Stimulated activated naive B cell treated with anti-CD40 and anti-IgM and Interleukin-4, amounts not matched to agents 10 μg/mL and 1 μg/mL and 100 μg/mL, for 72 hours (primary cell): ENCODE data around the gene CALU.

Source experiments
- ATAC-seq, 2 donors: fragments of 150-1000 bp; cut with Tn5 transposase; replicated peaks; 2 replicates each; pipeline ENCODE4 v1.10.0; 2021; ENCODE audit warnings: moderate library complexity in 1 of 2
- DNase-seq: peaks from one replicate; pipeline ENCODE4 v3.0.0; 2021
- H3K27ac Mint-ChIP-seq: one replicate; pipeline ENCODE4 v1.8.0; 2022; ENCODE audit warnings: mild to moderate bottlenecking, mixed read lengths
- H3K27me3 Mint-ChIP-seq, 2 donors: one replicate each; pipeline ENCODE4 v1.8.0; 2022; ENCODE audit warnings: mixed read lengths in 2 of 2
- H3K36me3 Mint-ChIP-seq, 2 donors: one replicate each; pipeline ENCODE4 v1.8.0; 2022; ENCODE audit warnings: mixed read lengths in 2 of 2, mild to moderate bottlenecking in 1 of 2
- H3K4me1 Mint-ChIP-seq, 2 donors: one replicate each; pipeline ENCODE4 v1.8.0; 2022; ENCODE audit warnings: mixed read lengths in 2 of 2, mild to moderate bottlenecking in 1 of 2
- H3K4me3 Mint-ChIP-seq, 2 donors: one replicate each; pipeline ENCODE4 v1.8.0; 2022; ENCODE audit warnings: mild to moderate bottlenecking in 2 of 2, mixed read lengths in 2 of 2, moderate library complexity in 1 of 2
- H3K9me3 Mint-ChIP-seq, 2 donors: one replicate each; pipeline ENCODE4 v1.8.0; 2022; ENCODE audit warnings: mixed read lengths in 2 of 2, mild to moderate bottlenecking in 1 of 2

The CALU gene

GRCh38 chr7:128739048-128739962 is at the start of gene CALU:
Gene CALU, plus strand, starts transcription at chr7:128739359. Its CDS starts 9,225 bp downstream, at chr7:128748584.
- peak; percentile 90 for DNase-seq
- peaks cover 34% of the 10 kb centered on the region in 2 donors for H3K4me1 Mint-ChIP-seq
- peaks cover 3% of the 10 kb centered on the region in 2 donors for H3K9me3 Mint-ChIP-seq
- ATAC-seq = peak; percentile 96 to 97
- peaks cover 8 to 13% of the 10 kb centered on the region in 2 donors for H3K36me3 Mint-ChIP-seq
- no peaks in the 10 kb centered on the region for H3K27me3 Mint-ChIP-seq
- peak within 1 kb of the TSS; percentile 95 for H3K27ac Mint-ChIP-seq
- H3K4me3 Mint-ChIP-seq = peak within 1 kb of the TSS; percentile 92 to 98

GRCh38 chr7:128691227-128691626 is 47.9 kb upstream of the CALU start:
- no peaks in the 10 kb centered on the region for H3K9me3 Mint-ChIP-seq

GRCh38 chr7:128692623-128693270 is 46.4 kb upstream of the CALU start:
- Mint-ChIP-seq H3K27me3 (peaks cover 15 to 23% of the 10 kb centered on the region in 2 donors), H3K36me3 (no peaks in the 10 kb centered on the region), H3K4me3 (no peak overlapping the region), H3K27ac (no peak overlapping the region), H3K9me3 (no peaks in the 10 kb centered on the region), H3K4me1 (peaks cover 4 to 9% of the 10 kb centered on the region in 2 donors)
- ATAC-seq (no peak), DNase-seq (no peak)

More at GRCh38 chr7:128691227-128691626, 47.9 kb upstream of the CALU start:
- Mint-ChIP-seq H3K4me3 (no peak overlapping the region), H3K27ac (no peak overlapping the region), H3K36me3 (no peaks in the 10 kb centered on the region), H3K4me1 (no peaks in the 10 kb centered on the region), H3K27me3 (peaks cover 7 to 8% of the 10 kb centered on the region in 2 donors)
- ATAC-seq = no peak
- no peak for DNase-seq

- ATAC-seq (no peak), DNase-seq (no peak)
- H3K27me3 Mint-ChIP-seq = peaks cover 22 to 31% of the 10 kb centered on the region in 2 donors
- no peaks in the 10 kb centered on the region for H3K9me3 Mint-ChIP-seq
- H3K4me3 Mint-ChIP-seq = no peak overlapping the region
- H3K4me1 Mint-ChIP-seq = peaks cover 7 to 13% of the 10 kb centered on the region in 2 donors
- H3K36me3 Mint-ChIP-seq = no peaks in the 10 kb centered on the region
- no peak overlapping the region for H3K27ac Mint-ChIP-seq
Measured at GRCh38 chr7:128693373-128694015, 45.7 kb upstream of the CALU start.

- peaks cover 27 to 37% of the 10 kb centered on the region in 2 donors for H3K27me3 Mint-ChIP-seq
- no peak overlapping the region for H3K4me3 Mint-ChIP-seq
- H3K9me3 Mint-ChIP-seq = no peaks in the 10 kb centered on the region
- DNase-seq (no peak), ATAC-seq (no peak)
- no peaks in the 10 kb centered on the region for H3K36me3 Mint-ChIP-seq
- H3K4me1 Mint-ChIP-seq = peaks cover 7 to 13% of the 10 kb centered on the region in 2 donors
- no peak overlapping the region for H3K27ac Mint-ChIP-seq
Measured at GRCh38 chr7:128694738-128695137, 44.4 kb upstream of the CALU start.

DNA sequence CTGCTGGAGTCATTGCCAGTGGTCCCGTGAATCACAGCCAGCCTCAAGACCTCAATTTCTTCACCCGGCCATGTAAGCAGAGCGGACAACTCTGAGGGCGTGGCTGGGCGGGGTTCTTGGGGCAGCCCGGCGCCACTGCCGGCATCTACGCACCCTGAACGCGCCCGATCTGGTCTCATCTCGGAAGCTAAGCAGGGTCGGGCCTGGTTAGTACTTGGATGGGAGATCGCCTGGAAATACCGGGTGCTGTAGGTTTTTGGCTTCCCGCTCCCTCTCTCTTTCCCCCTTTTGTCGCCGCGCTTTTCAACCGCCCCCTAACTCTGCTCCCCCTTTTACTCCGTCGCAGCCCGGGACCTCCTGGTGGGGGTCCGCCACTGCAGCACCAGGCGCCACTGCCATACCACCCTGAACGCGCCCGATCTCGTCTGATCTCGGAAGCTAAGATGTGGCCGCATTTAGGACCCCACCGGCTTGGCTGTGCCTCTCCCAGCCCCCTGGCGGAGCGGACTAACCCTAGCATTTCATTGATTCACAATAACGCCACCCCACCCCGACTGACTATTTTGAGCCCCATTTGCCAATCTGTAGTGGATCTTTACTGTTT is 41.8 kb upstream of the CALU start:
- H3K4me1 Mint-ChIP-seq = peaks cover 7 to 13% of the 10 kb centered on the region in 2 donors
- H3K36me3 Mint-ChIP-seq = no peaks in the 10 kb centered on the region
- H3K27ac Mint-ChIP-seq = peak overlapping the region; percentile 86
- ATAC-seq = peak; percentile 95 to 96
- peak overlapping the region; percentile 91 for H3K4me3 Mint-ChIP-seq
- H3K9me3 Mint-ChIP-seq = peaks cover 0 to 2% of the 10 kb centered on the region in 2 donors
- H3K27me3 Mint-ChIP-seq = peaks cover 42 to 58% of the 10 kb centered on the region in 2 donors
- DNase-seq = peak; percentile 56

GRCh38 chr7:128699196-128699712 is 39.9 kb upstream of the CALU start:
- peaks cover 7 to 13% of the 10 kb centered on the region in 2 donors for H3K4me1 Mint-ChIP-seq
- H3K27me3 Mint-ChIP-seq = peaks cover 41 to 53% of the 10 kb centered on the region in 2 donors
- DNase-seq (no peak), ATAC-seq (no peak)
- no peaks in the 10 kb centered on the region for H3K36me3 Mint-ChIP-seq
- H3K4me3 Mint-ChIP-seq = no peak overlapping the region
- peaks cover 0 to 2% of the 10 kb centered on the region in 2 donors for H3K9me3 Mint-ChIP-seq
- no peak overlapping the region for H3K27ac Mint-ChIP-seq

DNA sequence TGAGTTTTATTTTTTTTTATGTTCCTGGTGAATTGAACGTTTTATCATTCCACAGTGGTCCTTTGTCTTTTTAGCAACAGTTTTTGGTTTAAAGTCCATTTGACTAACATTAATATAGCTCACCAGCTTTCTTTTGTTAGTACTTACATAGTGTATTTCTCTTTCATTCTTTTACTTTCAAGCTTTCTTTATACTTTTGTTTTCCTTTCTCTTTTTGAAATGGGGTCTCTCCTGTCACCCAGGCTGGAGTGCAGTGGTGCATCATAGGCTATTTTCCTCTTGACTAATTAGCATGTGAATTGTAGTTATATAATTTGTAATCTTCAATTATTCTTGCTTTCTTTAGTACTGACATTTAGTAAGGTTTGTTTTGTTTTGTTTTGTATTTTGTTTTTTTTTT is 39.3 kb upstream of the CALU start:
- ATAC-seq (no peak), DNase-seq (no peak)
- no peak overlapping the region for H3K27ac Mint-ChIP-seq
- H3K36me3 Mint-ChIP-seq = no peaks in the 10 kb centered on the region
- H3K9me3 Mint-ChIP-seq = peaks cover 0 to 2% of the 10 kb centered on the region in 2 donors
- peaks cover 7 to 13% of the 10 kb centered on the region in 2 donors for H3K4me1 Mint-ChIP-seq
- peaks cover 41 to 53% of the 10 kb centered on the region in 2 donors for H3K27me3 Mint-ChIP-seq
- no peak overlapping the region for H3K4me3 Mint-ChIP-seq

GRCh38 chr7:128701062-128701785 is 37.9 kb upstream of the CALU start:
- Mint-ChIP-seq H3K4me3 (no peak overlapping the region), H3K27ac (no peak overlapping the region), H3K27me3 (peaks cover 40 to 50% of the 10 kb centered on the region in 2 donors), H3K9me3 (peaks cover 0 to 2% of the 10 kb centered on the region in 2 donors), H3K36me3 (no peaks in the 10 kb centered on the region), H3K4me1 (peaks cover 9 to 13% of the 10 kb centered on the region in 2 donors)
- ATAC-seq (no peak), DNase-seq (no peak)

- no peaks in the 10 kb centered on the region for H3K36me3 Mint-ChIP-seq
- H3K4me1 Mint-ChIP-seq = peaks cover 0 to 3% of the 10 kb centered on the region in 2 donors
- no peak for ATAC-seq
- no peak overlapping the region for H3K27ac Mint-ChIP-seq
- H3K9me3 Mint-ChIP-seq = peaks cover 0 to 2% of the 10 kb centered on the region in 2 donors
- peaks cover 22 to 25% of the 10 kb centered on the region in 2 donors for H3K27me3 Mint-ChIP-seq
- DNase-seq = no peak
- no peak overlapping the region for H3K4me3 Mint-ChIP-seq
Measured at GRCh38 chr7:128703609-128704241, 35.4 kb upstream of the CALU start.

- ATAC-seq (peak in 1 of 2 donors; percentile 53), DNase-seq (no peak)
- Mint-ChIP-seq H3K4me1 (peaks cover 0 to 3% of the 10 kb centered on the region in 2 donors), H3K27ac (no peak overlapping the region), H3K9me3 (no peaks in the 10 kb centered on the region), H3K4me3 (no peak overlapping the region), H3K27me3 (peaks cover 9 to 17% of the 10 kb centered on the region in 2 donors), H3K36me3 (no peaks in the 10 kb centered on the region)
Measured at GRCh38 chr7:128705891-128706333, 33.2 kb upstream of the CALU start.

DNA sequence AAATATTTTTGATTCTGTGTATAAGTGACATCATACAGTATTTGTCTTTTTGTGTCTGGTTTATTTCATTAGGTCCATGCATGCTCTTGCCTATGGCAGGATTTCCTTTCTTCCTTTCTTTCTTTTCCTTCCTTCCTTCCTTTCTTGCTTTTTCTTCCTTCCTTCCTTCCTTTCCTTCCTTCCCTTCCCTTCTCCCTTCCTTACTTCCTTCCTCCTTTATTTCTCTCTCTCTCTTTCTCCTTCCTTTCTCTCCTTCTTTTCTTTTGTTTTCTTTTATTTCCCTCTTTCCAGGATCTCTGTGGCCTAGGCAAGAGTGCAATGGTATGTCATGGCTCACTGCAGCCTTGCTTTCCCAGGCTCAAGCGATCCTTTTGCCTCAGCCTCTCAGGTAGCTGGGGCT is 31.4 kb upstream of the CALU start:
- no peaks in the 10 kb centered on the region for H3K9me3 Mint-ChIP-seq
- no peaks in the 10 kb centered on the region for H3K36me3 Mint-ChIP-seq
- H3K4me3 Mint-ChIP-seq = no peak overlapping the region
- H3K4me1 Mint-ChIP-seq = peaks cover 0 to 3% of the 10 kb centered on the region in 2 donors
- DNase-seq (no peak), ATAC-seq (no peak)
- peaks cover 5 to 9% of the 10 kb centered on the region in 2 donors for H3K27me3 Mint-ChIP-seq
- H3K27ac Mint-ChIP-seq = no peak overlapping the region

GRCh38 chr7:128708235-128708634 is 30.9 kb upstream of the CALU start:
- H3K4me3 Mint-ChIP-seq = no peak overlapping the region
- H3K36me3 Mint-ChIP-seq = no peaks in the 10 kb centered on the region
- DNase-seq (no peak), ATAC-seq (no peak)
- H3K4me1 Mint-ChIP-seq = peaks cover 0 to 3% of the 10 kb centered on the region in 2 donors
- peaks cover 0 to 3% of the 10 kb centered on the region in 2 donors for H3K9me3 Mint-ChIP-seq
- no peak overlapping the region for H3K27ac Mint-ChIP-seq
- H3K27me3 Mint-ChIP-seq = peaks cover 5 to 9% of the 10 kb centered on the region in 2 donors
